A549 (cell line): Measurements from ENCODE around the gene PRKD1. TPM values are rescaled to one million over a fixed set of nuclear protein-coding genes. Genes with fewer than 3 reads are reported as not detected.

Experiments
- ATAC-seq, 2 experiments: fragments of 200-7000 bp in 1 of 2; fragments of >200 bp in 1 of 2; cut with Nextera tagmentation in 1 of 2; cut with Tn5 transposase in 1 of 2; 3 replicates each; pipeline versions ENCODE4 v1.8.0 to v1.9.1; 2018 to 2020; ENCODE audit warnings: mild to moderate bottlenecking in 1 of 2, moderate library complexity in 1 of 2
- CTCF ChIA-PET: fragments of 300-600 bp; sonication (Branson Sonifier 250); formaldehyde crosslinking; extraction: SDS; loops from one replicate; lab custom pipeline; 2021; ENCODE audit warnings: antibody characterized with exemption, inconsistent platforms; lab: Yijun Ruan, JAX
- POLR2A ChIA-PET: fragments of 350-600 bp; formaldehyde crosslinking; extraction: SDS; loops from one replicate; lab custom pipeline; 2021; ENCODE audit warnings: antibody characterized with exemption, inconsistent platforms; lab: Yijun Ruan, JAX
- DNase-seq, 2 experiments: peaks; one replicate each; pipeline versions ENCODE4 v3.0.0 to v3.0.0-alpha.2; 2011 to 2016; ENCODE audit warnings: low read depth in 1 of 2, low spot score in 1 of 2
- FAIRE-seq: peaks from 2 replicates; lab custom pipeline; 2011; peaks lifted over from hg19 to GRCh38; lab: Jason Lieb, UNC
- H3K27ac ChIP-seq, 2 experiments: fragments of >200 bp; sonication (Bioruptor Twin); formaldehyde crosslinking; 3 replicates each; pipeline ENCODE4 v1.5.1; 2016 to 2017
- H3K4me1 ChIP-seq: fragments of >200 bp; sonication (Bioruptor Twin); formaldehyde crosslinking; 3 replicates; pipeline ENCODE4 v1.6.1; 2016
- H3K4me2 ChIP-seq: fragments of >200 bp; sonication (Bioruptor Twin); formaldehyde crosslinking; 3 replicates; pipeline ENCODE4 v1.6.1; 2016
- H3K4me3 ChIP-seq: fragments of >200 bp; sonication (Bioruptor Twin); formaldehyde crosslinking; 3 replicates; pipeline ENCODE4 v1.5.1; 2016
- H3K9me3 ChIP-seq: fragments of >200 bp; sonication (Bioruptor Twin); formaldehyde crosslinking; 3 replicates; pipeline ENCODE4 v1.6.1; 2016
- BHLHE40 ChIP-seq: IDR thresholded peaks from 2 replicates; pipeline ENCODE4 v1.6.1; 2012; ENCODE audit warnings: low read depth, low read length, inconsistent platforms
- CEBPB ChIP-seq, 2 experiments: fragments of >200 bp in 1 of 2; sonication (Bioruptor Twin) in 1 of 2; formaldehyde crosslinking in 1 of 2; IDR thresholded peaks; 2 replicates each; pipeline ENCODE4 v1.6.1; 2012 to 2016
- EHF ChIP-seq: fragments of 250-450 bp; sonication (Bioruptor Pico); IDR thresholded peaks from 2 replicates; pipeline ENCODE4 v1.5.0; 2020; ENCODE audit warnings: mild to moderate bottlenecking
- FOSL2 ChIP-seq, 2 experiments: fragments of 450-650 bp in 1 of 2; fragments of >200 bp in 1 of 2; sonication (Bioruptor Twin) in 1 of 2; formaldehyde crosslinking; IDR thresholded peaks; 2 replicates each; pipeline versions ENCODE4 v1.5.0 to v1.6.1; 2016 to 2020; ENCODE audit warnings: mild to moderate bottlenecking in 1 of 2, moderate library complexity in 1 of 2
- GATA3 ChIP-seq: IDR thresholded peaks from 2 replicates; pipeline ENCODE4 v1.6.1; 2012; ENCODE audit warnings: borderline replicate concordance
- HDAC2 ChIP-seq: fragments of 200-600 bp; sonication (generic); IDR thresholded peaks from 2 replicates; pipeline ENCODE4 v1.6.1; 2016
- HOXB13 ChIP-seq: fragments of 250-450 bp; sonication (Bioruptor Pico); IDR thresholded peaks from 2 replicates; pipeline ENCODE4 v1.5.0; 2020; ENCODE audit warnings: low read depth, mild to moderate bottlenecking, moderate library complexity
- JUNB ChIP-seq: fragments of >200 bp; sonication (Bioruptor Twin); formaldehyde crosslinking; IDR thresholded peaks from 2 replicates; pipeline ENCODE4 v1.6.1; 2016
- KDM1A ChIP-seq: fragments of 200-600 bp; sonication (generic); IDR thresholded peaks from 2 replicates; pipeline ENCODE4 v1.6.1; 2016; ENCODE audit warnings: low read depth, mild to moderate bottlenecking
- MAFK ChIP-seq: fragments of 450-650 bp; IDR thresholded peaks from 2 replicates; pipeline ENCODE4 v1.6.1; 2014; ENCODE audit not compliant: partially characterized antibody
- MYC ChIP-seq: IDR thresholded peaks from 2 replicates; pipeline ENCODE4 v1.6.1; 2012; ENCODE audit warnings: mild to moderate bottlenecking, inconsistent platforms, low read length, improper control_type of control experiment, borderline replicate concordance
- NFE2L2 ChIP-seq: fragments of 150-350 bp; conservative IDR thresholded peaks from 2 replicates; pipeline ENCODE4 v1.6.1; 2014; ENCODE audit warnings: low read length
- PHF8 ChIP-seq: fragments of 200-600 bp; sonication (generic); IDR thresholded peaks from 2 replicates; pipeline ENCODE4 v1.6.1; 2016; ENCODE audit warnings: low read depth, mild to moderate bottlenecking, antibody characterized with exemption, moderate library complexity, borderline replicate concordance
- POLR2AphosphoS2 ChIP-seq: conservative IDR thresholded peaks from 2 replicates; pipeline ENCODE4 v1.6.1; 2012; ENCODE audit warnings: low read length, improper control_type of control experiment, inconsistent platforms
- RFX5 ChIP-seq: fragments of 450-650 bp; IDR thresholded peaks from 2 replicates; pipeline ENCODE4 v1.7.1; 2014; ENCODE audit warnings: antibody characterized with exemption, mild to moderate bottlenecking, moderate library complexity
- SMC3 ChIP-seq: fragments of >200 bp; sonication (Bioruptor Twin); formaldehyde crosslinking; IDR thresholded peaks from 3 replicates; pipeline ENCODE4 v1.6.1; 2018; ENCODE audit warnings: inconsistent platforms
- SREBF2 ChIP-seq: fragments of 450-650 bp; IDR thresholded peaks from 2 replicates; pipeline ENCODE4 v1.6.1; 2014; ENCODE audit warnings: mild to moderate bottlenecking, moderate library complexity
- WGBS: methylation state at CpG from one replicate; pipeline ENCODE4 v1.1.6; 2017; ENCODE audit errors: missing lambda C conversion rate; 5-methylcytosine and 5-hydroxymethylcytosine counted together
- polyA plus RNA-seq, 4 experiments: library from polyadenylated mRNA; depleted of rRNA in 3 of 4; stranded (reverse); fragments of >200 nt; fragmentation: RNase III in 1 of 4; extraction: RNeasy Plus Mini Kit Qiagen cat#74134 plus additional on column Dnase treatment in 1 of 4; gene quantifications; 2 replicates in 3 of 4; 3 replicates in 1 of 4; pipeline ENCODE4 v1.2.3, GENCODE V29; 2011 to 2017
- TF ChIP-seq, protein P1 (sequence below): IDR thresholded peaks from 2 replicates; pipeline ENCODE4 v1.6.1; 2012; ENCODE audit warnings: low read depth, borderline replicate concordance
- TF ChIP-seq, protein P2 (sequence below): IDR thresholded peaks from 2 replicates; pipeline ENCODE4 v1.6.1; 2012
- TF ChIP-seq, protein P3 (sequence below): fragments of 250-450 bp; sonication (Bioruptor Pico); IDR thresholded peaks from 2 replicates; pipeline ENCODE4 v1.5.0; 2020; ENCODE audit warnings: low read depth, mild to moderate bottlenecking, moderate library complexity
- TF ChIP-seq, protein P4 (sequence below): fragments of >200 bp; sonication (Bioruptor Twin); formaldehyde crosslinking; IDR thresholded peaks from 3 replicates; pipeline ENCODE4 v1.5.1; 2016
- TF ChIP-seq, protein P5 (sequence below): fragments of 200-600 bp; sonication (generic); IDR thresholded peaks from 2 replicates; pipeline ENCODE4 v1.6.1; 2016; ENCODE audit warnings: antibody characterized with exemption, mild to moderate bottlenecking, moderate library complexity

PRKD1 gene
- polyA plus RNA-seq, 2 of the 4 experiments (the other 2 are of a cell fraction) = 3.0 to 7.8 TPM

DNA sequence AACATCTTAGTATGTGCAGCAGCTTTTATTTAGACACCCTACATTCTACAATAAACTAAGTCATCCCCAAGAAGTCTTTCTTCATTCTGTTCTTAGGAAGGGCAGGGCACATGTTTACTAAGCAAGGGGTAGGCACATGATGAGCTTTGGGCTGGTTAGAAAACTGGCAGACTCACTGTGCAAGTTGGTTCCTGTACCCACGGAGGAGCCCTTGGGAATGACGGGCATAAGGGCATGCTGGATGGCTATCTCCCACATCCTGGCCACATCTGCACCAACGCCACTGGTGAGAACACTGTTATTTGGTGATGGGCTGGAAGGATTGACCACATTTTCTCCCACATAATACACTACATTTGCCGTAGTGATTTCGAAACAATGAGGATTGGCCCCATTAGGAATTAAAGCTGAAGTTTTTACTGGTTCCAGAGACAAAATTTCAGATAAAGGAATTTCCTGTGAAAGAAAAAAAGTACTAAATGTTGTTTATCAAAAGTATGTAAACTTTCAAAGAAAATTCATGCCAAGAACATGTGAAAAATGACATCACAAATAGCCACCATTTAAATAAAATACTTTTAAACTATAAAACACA lies 297.0 kb downstream of the PRKD1 start:
- Histone ChIP-seq H3K4me2 (no peak overlapping the region), H3K27ac (no peak overlapping the region), H3K4me1 (peaks cover 5% of the 10 kb centered on the region; the same call in 1 of the 3 replicates), H3K9me3 (no peaks in the 10 kb centered on the region), H3K4me3 (no peak overlapping the region)
- FAIRE-seq = no peak
- no peak for DNase-seq
- ChIA-PET CTCF (no interaction called here), POLR2A (no interaction called here)
- TF ChIP-seq NFE2L2 (no peak), EHF (no peak)
- WGBS = 70% methylated on average over 5 of the region's 5 CpGs
- ATAC-seq = no peak

DNA sequence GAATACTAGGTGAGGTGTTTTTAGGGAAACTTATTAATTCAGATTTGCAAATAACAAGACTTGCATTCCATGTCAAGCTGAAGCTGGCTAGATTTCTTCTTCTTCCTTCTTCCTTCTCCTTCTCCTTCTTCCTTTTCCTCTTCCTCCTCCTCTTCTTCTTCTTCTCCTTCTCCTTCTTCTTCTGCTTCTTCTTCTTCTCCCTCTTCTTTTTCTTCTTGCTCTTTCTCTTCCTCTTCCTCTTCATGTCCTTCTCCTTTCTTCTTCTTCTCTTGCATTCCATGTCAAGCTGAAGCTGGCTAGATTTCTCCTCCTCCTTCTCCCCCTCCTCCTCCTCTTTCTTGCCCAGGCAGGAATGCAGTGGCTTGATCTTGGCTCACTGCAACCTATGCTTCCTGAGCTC lies 297.8 kb downstream of the PRKD1 start:
- Histone ChIP-seq H3K4me1 (peaks cover 5% of the 10 kb centered on the region; the same call in 1 of the 3 replicates), H3K4me2 (no peak overlapping the region), H3K4me3 (no peak overlapping the region), H3K9me3 (no peaks in the 10 kb centered on the region), H3K27ac (no peak overlapping the region)
- DNase-seq (no peak), ATAC-seq (no peak), FAIRE-seq (no peak)
- ChIA-PET POLR2A (no interaction called here), CTCF (no interaction called here)
- TF ChIP-seq HDAC2 (no peak), HOXB13 (CRISPR knock-in tag) (no peak), CEBPB (IDR thresholded peaks at IDR 0.05) (no peak), KDM1A (no peak), SREBF2 (no peak), MAFK (no peak), GATA3 (no peak), RFX5 (no peak)
- TF ChIP-seq, protein P1, sequence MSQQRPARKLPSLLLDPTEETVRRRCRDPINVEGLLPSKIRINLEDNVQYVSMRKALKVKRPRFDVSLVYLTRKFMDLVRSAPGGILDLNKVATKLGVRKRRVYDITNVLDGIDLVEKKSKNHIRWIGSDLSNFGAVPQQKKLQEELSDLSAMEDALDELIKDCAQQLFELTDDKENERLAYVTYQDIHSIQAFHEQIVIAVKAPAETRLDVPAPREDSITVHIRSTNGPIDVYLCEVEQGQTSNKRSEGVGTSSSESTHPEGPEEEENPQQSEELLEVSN = no peak
- TF ChIP-seq, protein P2, sequence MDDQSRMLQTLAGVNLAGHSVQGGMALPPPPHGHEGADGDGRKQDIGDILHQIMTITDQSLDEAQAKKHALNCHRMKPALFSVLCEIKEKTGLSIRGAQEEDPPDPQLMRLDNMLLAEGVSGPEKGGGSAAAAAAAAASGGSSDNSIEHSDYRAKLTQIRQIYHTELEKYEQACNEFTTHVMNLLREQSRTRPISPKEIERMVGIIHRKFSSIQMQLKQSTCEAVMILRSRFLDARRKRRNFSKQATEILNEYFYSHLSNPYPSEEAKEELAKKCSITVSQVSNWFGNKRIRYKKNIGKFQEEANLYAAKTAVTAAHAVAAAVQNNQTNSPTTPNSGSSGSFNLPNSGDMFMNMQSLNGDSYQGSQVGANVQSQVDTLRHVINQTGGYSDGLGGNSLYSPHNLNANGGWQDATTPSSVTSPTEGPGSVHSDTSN = no peak
- TF ChIP-seq, protein P3, sequence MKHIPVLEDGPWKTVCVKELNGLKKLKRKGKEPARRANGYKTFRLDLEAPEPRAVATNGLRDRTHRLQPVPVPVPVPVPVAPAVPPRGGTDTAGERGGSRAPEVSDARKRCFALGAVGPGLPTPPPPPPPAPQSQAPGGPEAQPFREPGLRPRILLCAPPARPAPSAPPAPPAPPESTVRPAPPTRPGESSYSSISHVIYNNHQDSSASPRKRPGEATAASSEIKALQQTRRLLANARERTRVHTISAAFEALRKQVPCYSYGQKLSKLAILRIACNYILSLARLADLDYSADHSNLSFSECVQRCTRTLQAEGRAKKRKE (CRISPR knock-in tag) = no peak
- TF ChIP-seq, protein P4, sequence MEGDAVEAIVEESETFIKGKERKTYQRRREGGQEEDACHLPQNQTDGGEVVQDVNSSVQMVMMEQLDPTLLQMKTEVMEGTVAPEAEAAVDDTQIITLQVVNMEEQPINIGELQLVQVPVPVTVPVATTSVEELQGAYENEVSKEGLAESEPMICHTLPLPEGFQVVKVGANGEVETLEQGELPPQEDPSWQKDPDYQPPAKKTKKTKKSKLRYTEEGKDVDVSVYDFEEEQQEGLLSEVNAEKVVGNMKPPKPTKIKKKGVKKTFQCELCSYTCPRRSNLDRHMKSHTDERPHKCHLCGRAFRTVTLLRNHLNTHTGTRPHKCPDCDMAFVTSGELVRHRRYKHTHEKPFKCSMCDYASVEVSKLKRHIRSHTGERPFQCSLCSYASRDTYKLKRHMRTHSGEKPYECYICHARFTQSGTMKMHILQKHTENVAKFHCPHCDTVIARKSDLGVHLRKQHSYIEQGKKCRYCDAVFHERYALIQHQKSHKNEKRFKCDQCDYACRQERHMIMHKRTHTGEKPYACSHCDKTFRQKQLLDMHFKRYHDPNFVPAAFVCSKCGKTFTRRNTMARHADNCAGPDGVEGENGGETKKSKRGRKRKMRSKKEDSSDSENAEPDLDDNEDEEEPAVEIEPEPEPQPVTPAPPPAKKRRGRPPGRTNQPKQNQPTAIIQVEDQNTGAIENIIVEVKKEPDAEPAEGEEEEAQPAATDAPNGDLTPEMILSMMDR = no peak
- TF ChIP-seq, protein P5, sequence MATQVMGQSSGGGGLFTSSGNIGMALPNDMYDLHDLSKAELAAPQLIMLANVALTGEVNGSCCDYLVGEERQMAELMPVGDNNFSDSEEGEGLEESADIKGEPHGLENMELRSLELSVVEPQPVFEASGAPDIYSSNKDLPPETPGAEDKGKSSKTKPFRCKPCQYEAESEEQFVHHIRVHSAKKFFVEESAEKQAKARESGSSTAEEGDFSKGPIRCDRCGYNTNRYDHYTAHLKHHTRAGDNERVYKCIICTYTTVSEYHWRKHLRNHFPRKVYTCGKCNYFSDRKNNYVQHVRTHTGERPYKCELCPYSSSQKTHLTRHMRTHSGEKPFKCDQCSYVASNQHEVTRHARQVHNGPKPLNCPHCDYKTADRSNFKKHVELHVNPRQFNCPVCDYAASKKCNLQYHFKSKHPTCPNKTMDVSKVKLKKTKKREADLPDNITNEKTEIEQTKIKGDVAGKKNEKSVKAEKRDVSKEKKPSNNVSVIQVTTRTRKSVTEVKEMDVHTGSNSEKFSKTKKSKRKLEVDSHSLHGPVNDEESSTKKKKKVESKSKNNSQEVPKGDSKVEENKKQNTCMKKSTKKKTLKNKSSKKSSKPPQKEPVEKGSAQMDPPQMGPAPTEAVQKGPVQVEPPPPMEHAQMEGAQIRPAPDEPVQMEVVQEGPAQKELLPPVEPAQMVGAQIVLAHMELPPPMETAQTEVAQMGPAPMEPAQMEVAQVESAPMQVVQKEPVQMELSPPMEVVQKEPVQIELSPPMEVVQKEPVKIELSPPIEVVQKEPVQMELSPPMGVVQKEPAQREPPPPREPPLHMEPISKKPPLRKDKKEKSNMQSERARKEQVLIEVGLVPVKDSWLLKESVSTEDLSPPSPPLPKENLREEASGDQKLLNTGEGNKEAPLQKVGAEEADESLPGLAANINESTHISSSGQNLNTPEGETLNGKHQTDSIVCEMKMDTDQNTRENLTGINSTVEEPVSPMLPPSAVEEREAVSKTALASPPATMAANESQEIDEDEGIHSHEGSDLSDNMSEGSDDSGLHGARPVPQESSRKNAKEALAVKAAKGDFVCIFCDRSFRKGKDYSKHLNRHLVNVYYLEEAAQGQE = no peak

DNA sequence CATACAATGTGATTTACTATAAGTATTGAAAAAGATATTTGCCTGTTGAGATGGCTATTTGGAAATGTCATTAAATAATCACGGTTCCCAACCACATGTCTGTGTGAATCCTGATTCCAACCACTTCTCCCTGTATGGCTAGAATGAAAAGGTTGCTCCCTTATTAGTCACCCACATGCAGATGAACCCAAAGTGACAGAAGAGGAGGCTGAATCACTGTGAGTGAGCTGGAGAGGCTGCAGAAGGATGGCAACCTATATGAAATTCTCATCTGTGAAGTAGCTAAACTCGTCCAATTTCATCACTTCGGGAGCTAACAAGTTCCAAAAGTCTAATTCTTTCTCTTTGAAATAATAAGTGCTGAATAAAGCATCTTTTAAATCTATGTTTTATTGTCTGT lies 300.5 kb downstream of the PRKD1 start:
- ATAC-seq (no peak), FAIRE-seq (no peak), DNase-seq (no peak)
- Histone ChIP-seq H3K4me3 (no peak overlapping the region), H3K27ac (no peak overlapping the region), H3K4me2 (no peak overlapping the region), H3K4me1 (peaks cover 5% of the 10 kb centered on the region; the same call in 1 of the 3 replicates), H3K9me3 (no peaks in the 10 kb centered on the region)
- WGBS = 36% methylated on average over 3 of the region's 3 CpGs
- ChIA-PET CTCF (interaction anchor here (1.5 kb wide), 1 partner anchor 11 kb away, joined by 3 read pairs; no protein-coding TSS in a partner anchor), POLR2A (no interaction called here)
- TF ChIP-seq FOSL2 (IDR thresholded peaks at IDR 0.05) (no peak), FOSL2 (CRISPR knock-in tag; IDR thresholded peaks at IDR 0.05) (no peak), SMC3 (no peak), NFE2L2 (no peak), POLR2AphosphoS2 (no peak), GATA3 (no peak), PHF8 (no peak), JUNB (no peak), MYC (no peak), BHLHE40 (no peak)
